ENCODE measurements around the gene NR6A1. TPM values are rescaled to one million over a fixed set of nuclear protein-coding genes. Genes with fewer than 3 reads are reported as not detected.

The NR6A1 gene
- total RNA-seq, 1 experiment from 2014 or later: 99.3 TPM

- H4K20me1 ChIP-seq (ENCODE audit: control insufficient read depth, insufficient read depth, insufficient read length): no peaks in the 10 kb centered on the region
- H2BK15ac ChIP-seq (ENCODE audit: low read depth, low read length): no peak overlapping the region
- H3K79me2 ChIP-seq (ENCODE audit: insufficient read depth, low read length): no peaks in the 10 kb centered on the region
- Mint-ChIP-seq H3K4me1 (peaks cover 2 to 28% of the 10 kb centered on the region in 2 experiments; a peak in 3 of 4 replicates), H3K27ac (no peak overlapping the region; a peak in 2 of 7 replicates), H3K36me3 (ENCODE audit: insufficient read depth in 1 of 3, low read depth in 3 of 3) (no peaks in the 10 kb centered on the region), H3K27me3 (ENCODE audit: low read depth) (peaks cover 13% of the 10 kb centered on the region), H3K4me3 (no peak overlapping the region), H3K9me3 (no peaks in the 10 kb centered on the region)
- no peak overlapping the region for H2BK20ac ChIP-seq (ENCODE audit: low read depth, low read length, poor library complexity, severe bottlenecking)
- H3K23me2 ChIP-seq (ENCODE audit: insufficient read length, low read depth, low read length, poor library complexity, severe bottlenecking): no peaks in the 10 kb centered on the region
- DNase-seq: no peak
- H2BK5ac ChIP-seq (ENCODE audit: insufficient read length, low read length): no peak overlapping the region
- no peak overlapping the region for H3K9ac ChIP-seq (ENCODE audit: extremely low read depth, insufficient read length, low read length)
- no peak for TF ChIP-seq CTCF (conservative IDR thresholded peaks at IDR 0.05)
- no peaks in the 10 kb centered on the region; the same call in 1 of the 2 replicates for H3K27me3 ChIP-seq (ENCODE audit: insufficient read depth, low read length)
- H4K8ac ChIP-seq (replicated peaks; ENCODE audit: insufficient read length, low read depth, low read length): no peak overlapping the region
- no peak overlapping the region for H3K56ac ChIP-seq (ENCODE audit: insufficient read length, low read depth, low read length)
- H4K91ac ChIP-seq (ENCODE audit: insufficient read length, low read depth, low read length): no peak overlapping the region
- no peak overlapping the region for H2AFZ ChIP-seq (ENCODE audit: low read length)
- H3T11ph ChIP-seq (ENCODE audit: low read length): no peak overlapping the region
- no peak overlapping the region for H2BK12ac ChIP-seq (ENCODE audit: insufficient read length, low read depth, low read length)
- H3K23ac ChIP-seq (ENCODE audit: insufficient read length, low read depth, low read length): no peak overlapping the region
- no peak overlapping the region for H3K18ac ChIP-seq (ENCODE audit: insufficient read length, low read depth, low read length)
- no peak overlapping the region for H3K4ac ChIP-seq (ENCODE audit: low read depth, low read length)
- no peak overlapping the region for H3K4me2 ChIP-seq (ENCODE audit: insufficient read depth, insufficient read length, low read length)
- H4K5ac ChIP-seq (ENCODE audit: insufficient read length, low read depth, low read length): no peak overlapping the region
- H3K79me1 ChIP-seq (ENCODE audit: insufficient read depth, low read depth, low read length, poor library complexity, severe bottlenecking): no peaks in the 10 kb centered on the region
- no peak overlapping the region for H3K27ac ChIP-seq (ENCODE audit: insufficient read length, low read depth, low read length)
- no peaks in the 10 kb centered on the region for H3K4me1 ChIP-seq (ENCODE audit: insufficient read depth, low read length)
- no CpG with 5 or more reads among the region's 9 CpGs for WGBS (ENCODE audit: extremely low coverage, insufficient read length, low lambda C conversion rate)
- no peak overlapping the region for H2BK120ac ChIP-seq (ENCODE audit: low read depth, low read length, poor library complexity, severe bottlenecking)
- no peak overlapping the region for H3K14ac ChIP-seq (ENCODE audit: insufficient read depth, low read length)
- no peak overlapping the region for H2AK5ac ChIP-seq (ENCODE audit: insufficient read length, low read length)
- no peaks in the 10 kb centered on the region for H3K9me3 ChIP-seq (ENCODE audit: control insufficient read depth, low read depth, low read length)
Measured at GRCh38 chr9:124510650-124511425, 260.3 kb downstream of the NR6A1 start.

Data from H9 (cell line).